ELR (cell line): ENCODE measurements around the gene MCHR1.
"Not testable (repeated sequence)": the region's sequence is repeated elsewhere in the genome, so short reads cannot be mapped to it uniquely, and the experiment has no call there.

ENCODE experiments used
- DNase-seq: peaks from one replicate; pipeline ENCODE4 v3.0.0-alpha.2; 2015; ENCODE audit warnings: low read depth

MCHR1 gene

DNA sequence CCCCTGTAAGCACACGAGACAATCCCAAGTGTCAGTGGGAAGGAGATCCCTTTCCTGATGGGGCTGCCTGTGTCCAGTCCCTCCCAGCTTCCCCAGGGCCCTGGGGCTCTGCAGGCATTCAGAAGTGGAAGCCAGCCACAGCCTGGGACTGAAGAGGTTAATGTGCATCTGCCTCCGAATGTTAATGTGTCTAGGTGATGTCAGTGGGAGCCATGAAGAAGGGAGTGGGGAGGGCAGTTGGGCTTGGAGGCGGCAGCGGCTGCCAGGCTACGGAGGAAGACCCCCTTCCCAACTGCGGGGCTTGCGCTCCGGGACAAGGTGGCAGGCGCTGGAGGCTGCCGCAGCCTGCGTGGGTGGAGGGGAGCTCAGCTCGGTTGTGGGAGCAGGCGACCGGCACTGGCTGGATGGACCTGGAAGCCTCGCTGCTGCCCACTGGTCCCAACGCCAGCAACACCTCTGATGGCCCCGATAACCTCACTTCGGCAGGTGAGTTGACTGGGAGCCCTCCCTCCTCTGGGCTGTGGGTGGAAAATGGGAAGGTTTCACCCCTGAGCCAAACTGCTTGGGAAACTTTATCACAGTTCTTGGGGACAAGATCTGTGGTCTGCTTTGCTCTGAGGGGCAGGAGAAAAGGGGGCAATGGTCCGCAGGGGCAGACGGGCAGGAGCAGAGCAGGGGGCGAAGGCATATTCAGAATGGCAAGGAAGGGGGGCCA lies at the start of gene MCHR1:
MCHR1 (plus strand) TSS at position 236 of the 715 bp plus-strand sequence; CDS start at position 405, 169 bp downstream.
- DNase-seq: no peak

- DNase-seq: no peak
These were observed 47.4 kb upstream of the MCHR1 start for GRCh38 chr22:40631925-40632324.

- no peak for DNase-seq
These were observed 46.2 kb upstream of the MCHR1 start for GRCh38 chr22:40633036-40633435.

DNA sequence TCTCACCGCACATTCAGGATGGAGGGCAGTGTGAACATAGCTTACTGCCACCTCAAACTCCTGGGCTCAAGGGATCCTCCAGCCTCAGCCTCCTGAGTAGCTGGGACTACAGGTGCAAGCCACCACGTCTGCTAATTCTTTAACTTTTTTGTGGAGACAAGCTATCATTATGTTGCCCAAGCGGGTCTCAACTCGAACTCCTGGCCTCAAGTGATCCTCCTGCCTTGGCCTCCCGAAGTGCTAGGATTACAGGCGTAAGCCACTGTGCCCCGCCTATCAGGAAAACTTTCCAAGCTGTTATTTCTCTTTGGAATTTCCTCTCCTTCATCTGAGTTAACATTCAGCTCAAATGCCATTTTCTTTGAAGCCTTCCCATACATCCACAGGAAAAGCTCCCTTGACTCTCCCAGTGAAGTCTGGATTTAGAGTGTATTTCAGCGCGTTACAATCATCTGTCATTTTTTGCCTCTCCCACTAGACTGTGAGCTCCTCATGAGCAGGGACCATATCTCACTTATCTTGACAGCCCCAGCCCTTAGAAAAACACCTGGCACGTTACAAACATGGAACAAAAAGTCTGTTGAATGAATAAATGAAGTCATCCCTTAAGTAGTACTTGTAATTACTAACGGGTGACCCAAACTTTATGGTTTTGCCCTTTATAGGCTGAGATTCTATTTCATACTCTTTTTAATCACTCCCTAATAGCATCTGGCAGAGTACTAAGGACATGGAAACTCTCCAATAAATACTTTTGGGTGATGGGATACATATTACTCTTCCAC lies 45.0 kb upstream of the MCHR1 start:
- DNase-seq: no peak

DNA sequence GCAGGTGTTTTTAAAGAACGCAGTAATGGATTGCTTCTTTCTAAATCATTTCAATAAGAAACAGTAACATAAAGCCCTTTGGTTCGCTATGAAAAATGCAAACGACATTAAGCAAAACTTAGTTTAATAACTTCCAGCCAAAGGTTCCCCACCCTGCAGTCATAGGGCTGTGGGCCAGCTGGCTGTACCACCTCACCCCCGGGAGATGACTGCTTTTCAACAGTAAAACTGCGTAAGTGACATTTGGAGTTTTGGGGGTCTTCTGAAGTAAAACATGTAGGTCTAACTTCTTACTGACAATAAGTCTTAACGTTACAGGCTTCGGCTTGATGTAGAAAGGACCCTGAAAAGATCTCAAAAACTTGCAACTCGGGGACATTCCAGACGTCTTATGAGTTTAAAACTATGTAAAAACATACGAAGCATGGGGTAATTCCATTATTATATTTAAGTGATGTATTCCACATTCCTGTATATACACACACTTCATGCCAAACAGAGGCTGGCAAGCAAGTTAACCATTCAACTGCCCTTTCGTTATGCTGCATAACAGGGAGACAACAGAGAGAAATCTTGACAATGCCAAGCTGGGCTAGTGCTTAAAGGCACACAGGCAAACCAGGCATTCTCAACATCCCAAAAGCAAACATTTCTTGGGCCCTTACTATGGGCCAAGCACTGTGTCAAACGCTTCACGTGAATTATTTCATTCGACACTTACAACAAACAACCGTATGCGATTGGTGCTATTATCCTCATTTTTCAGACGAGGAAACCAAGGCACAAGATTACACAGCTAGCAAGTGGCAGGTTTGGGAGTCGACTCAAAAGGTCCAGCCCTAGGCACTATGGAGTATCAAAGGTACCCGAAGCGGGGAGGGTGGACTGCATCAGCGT lies 44.0 kb upstream of the MCHR1 start:
- no peak for DNase-seq

- DNase-seq: no peak
These were observed 43.3 kb upstream of the MCHR1 start for GRCh38 chr22:40635940-40636379.

DNA sequence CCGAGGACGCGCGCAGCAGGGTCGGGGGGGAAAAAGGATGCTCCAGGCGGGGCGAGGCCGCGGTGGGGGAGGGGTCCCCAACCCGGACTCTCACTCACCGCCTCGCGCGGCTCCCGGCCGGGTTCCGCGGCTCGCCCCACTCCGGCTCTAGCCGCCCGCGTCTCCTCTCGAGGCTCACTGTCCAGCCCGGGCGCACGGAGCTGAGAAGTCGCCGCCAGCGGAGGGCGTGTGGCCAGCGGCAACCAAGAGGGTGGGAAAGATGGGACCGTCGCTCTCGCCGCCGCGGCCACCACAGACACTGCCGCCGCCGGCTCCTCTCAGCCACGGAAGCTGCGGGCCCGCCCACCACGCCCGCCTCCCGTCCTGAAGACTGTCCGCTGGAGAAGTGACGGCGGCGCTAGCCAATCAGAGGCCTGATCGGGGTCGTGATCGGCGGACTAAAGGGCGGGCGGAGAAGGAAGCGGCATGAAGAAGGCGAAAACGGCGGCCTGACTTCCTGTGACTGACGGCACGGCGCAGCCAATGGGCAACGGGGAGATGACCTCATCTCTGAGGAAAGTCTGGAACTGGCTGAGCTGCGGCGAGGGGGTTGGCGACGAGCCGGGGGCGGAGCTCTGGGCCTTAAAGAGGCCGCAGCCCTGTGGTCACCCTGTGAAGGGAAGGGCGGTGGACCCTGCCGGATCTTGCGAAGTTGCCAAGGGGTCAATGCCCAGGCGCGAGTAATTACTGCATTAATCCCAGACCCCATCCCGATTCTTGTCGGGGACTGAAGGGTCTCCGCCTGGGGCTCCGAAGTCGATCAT lies 42.7 kb upstream of the MCHR1 start, which contains the start of gene MRTFA:
MRTFA (minus strand) TSS at position 340 of the 803 bp plus-strand sequence.
- DNase-seq: peak; percentile 100

GRCh38 chr22:40637183-40638150 lies 41.8 kb upstream of the MCHR1 start:
- DNase-seq: peak; percentile 66

DNA sequence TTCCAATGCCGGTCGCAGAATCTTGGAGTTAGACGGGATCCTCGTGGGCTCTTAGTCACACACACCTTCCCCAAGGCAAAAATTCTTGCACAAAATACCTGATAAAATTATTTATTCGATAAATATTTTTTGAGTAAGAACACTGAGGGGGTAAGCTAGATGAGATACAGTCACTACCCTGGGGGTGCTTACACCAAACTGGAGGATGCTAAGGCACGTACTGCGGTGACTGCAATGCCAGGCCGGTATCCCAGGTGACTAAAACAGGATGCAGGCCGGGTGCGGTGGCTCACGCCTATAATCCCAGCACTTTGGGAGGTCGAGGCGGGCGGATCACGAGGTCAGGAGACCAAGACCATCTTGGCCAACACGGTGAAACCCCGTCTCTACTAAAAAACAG lies 41.0 kb upstream of the MCHR1 start:
- DNase-seq: no peak

DNA sequence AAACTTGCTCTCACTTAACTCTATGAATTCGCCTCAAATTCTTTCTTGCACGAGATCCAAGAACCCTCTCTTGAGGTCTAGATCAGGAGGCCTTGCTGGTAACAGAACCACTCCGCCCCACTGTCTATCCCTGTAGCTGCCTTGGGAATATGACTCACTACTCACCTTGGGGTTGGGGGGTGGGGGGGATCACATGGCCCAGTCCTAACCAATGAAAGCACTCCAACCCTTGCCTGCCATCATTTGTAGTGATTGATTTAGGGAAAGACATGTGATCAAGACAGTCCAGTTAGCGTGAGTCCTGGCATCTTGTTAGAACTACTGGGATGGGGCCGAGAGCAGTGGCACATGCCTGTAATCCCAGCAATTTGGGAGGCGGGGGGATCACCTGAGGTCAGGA lies 38.0 kb upstream of the MCHR1 start:
- no peak for DNase-seq

GRCh38 chr22:40642316-40642715 lies 37.0 kb upstream of the MCHR1 start:
- DNase-seq: no peak

DNA sequence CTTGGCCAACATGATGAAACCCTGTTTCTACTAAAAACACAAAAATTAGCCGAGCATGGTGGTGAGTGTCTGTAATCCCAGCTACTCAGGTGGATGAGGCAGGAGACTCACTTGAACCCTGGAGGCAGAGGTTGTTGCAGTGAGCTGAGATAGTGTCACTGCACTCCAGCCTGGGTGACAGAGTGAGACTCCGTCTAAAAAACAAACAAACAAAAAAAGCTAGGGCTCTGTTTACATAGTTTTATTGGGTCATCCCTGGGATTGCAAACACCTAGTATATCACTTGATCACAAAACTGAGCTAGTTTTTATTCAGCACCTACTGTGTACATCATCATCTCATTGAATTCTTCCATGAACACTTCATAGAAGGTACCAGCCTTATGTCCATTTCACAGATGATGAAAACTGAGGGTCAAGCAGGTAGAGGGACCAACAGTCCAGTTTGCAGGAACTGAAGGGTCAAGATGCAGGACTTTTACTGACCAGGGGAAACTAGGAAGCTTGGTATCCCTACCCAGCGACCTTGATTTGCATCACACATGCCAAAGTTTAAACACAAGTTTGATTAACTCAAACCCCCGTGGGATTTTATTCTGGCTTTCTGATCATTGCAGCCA lies 33.6 kb upstream of the MCHR1 start:
- DNase-seq: no peak

DNA sequence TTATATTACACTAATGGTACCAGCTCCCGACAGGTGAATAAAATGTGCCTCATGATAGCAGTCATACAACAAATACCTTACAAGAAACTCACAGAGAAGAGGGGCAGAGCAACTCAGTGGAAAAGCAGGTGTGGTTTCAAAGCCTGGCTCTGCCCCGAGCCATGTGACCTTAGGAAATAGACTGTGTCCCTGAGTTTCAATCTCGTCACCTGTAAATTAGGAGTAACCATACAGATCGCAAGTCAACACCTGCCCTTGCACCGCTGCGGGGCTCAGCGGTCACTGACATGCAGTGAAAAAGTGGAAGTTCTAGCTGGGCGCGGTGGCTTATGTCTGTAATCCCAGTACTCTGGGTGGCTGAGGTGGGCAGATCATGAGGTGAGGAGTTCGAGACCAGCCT lies 30.9 kb upstream of the MCHR1 start:
- DNase-seq: no peak

GRCh38 chr22:40651057-40651456 lies 28.2 kb upstream of the MCHR1 start:
- no peak for DNase-seq

DNA sequence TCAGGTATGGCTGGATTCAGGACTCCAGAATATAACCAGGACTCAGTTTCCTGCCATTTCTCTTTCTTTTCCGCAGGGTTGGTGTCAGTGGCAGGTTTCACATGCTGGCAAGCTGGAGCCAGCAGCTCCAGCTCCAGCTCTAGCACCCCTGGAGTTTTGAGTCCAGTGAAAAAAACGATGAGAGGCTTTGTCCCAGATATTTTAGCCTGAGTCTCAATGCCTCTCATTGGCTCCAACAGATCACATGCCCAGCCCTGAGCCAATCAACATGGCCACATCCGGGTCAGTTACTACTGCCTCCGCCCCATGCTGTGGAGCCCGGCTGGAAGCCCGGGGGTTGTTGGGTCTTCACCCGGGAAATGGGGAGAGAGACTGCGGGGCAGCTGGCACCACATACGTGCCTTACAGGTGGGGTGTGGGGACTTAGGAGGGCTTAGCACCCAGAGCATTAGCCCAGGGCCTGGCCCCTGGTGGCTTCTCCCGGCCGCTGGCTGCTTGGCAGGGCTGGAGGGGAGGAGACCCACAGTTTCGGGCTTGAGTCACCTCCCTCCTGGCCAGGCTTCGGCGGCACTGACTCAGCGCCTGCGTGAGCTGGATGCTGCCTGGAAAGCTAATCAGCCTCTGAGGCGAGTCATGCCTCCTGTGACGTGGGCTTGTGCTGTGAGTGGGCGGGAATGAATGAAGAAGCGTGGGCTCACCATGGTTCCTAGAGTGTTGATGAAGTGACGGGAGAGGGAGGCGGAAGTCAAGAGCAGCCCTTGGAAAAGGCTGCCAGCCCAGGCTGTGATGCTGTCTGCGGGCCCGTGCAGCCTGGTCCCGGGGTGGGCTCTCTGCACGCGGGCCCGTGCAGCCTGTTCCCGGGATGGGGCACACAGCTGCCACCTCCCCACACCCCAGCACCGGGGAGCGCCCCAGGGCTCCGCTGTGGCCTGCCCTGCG lies 27.5 kb upstream of the MCHR1 start:
- DNase-seq: peak; percentile 100

DNA sequence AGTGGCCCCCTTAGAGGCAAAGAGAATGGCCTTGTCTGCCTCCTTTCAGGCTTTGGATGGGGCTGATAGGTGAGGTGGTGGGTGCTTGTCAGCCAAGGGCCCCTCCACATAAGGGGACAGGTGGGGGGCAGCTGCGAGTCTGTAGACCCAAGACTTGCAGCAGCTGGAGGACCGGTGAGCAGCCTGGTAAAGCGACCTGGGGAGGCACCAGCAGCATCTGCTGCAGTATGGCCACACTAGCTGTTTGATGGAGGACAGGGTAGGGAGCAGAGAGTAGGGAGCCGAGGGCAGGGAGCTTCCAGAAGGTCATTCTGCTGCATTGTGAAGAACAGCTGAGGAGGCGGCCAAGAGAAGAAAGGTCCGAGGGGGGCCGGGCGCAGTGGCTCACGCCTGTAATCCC lies 25.9 kb upstream of the MCHR1 start:
- DNase-seq: no peak

- DNase-seq: peak; percentile 43
These were observed 24.6 kb upstream of the MCHR1 start for GRCh38 chr22:40654522-40655167.

DNA sequence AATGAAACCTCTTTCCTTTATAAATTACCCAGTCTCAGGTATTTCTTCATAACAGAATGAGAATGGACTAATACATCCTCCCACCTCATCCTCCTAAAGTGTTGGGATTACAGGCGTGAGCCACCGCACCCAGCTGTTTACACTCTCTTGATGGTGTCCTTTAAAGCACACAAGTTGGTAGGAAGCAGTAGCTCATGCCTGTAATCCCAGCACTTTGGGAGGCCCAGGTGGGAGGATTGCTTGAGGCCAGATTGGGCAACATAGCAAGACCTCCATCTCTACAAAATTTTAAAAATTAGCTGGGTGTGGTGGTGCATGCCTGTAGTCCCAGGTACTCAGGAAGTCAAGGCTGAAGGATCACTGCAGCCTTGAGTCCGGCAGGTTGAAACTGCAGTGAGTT lies 23.3 kb upstream of the MCHR1 start:
- not testable (repeated sequence) for DNase-seq
